ENCODE data around the gene ALOX15B. TPM values are rescaled to one million over a fixed set of nuclear protein-coding genes. Genes with fewer than 3 reads are reported as not detected.

Gene ALOX15B
- total and polyA plus RNA-seq, 4 experiments from 2014 or later = 0.15 TPM; not detected in 3

GRCh38 chr17:8091033-8091687, 52.3 kb downstream of the ALOX15B start:
- Mint-ChIP-seq H3K4me1 (peaks cover 5 to 16% (median 12%) of the 10 kb centered on the region in 4 donors), H3K27ac (no peak overlapping the region), H3K9me3 (peaks cover 0 to 6% (median 0%) of the 10 kb centered on the region in 8 donors), H3K27me3 (peaks cover 17 to 21% of the 10 kb centered on the region in 2 donors), H3K36me3 (no peaks in the 10 kb centered on the region), H3K4me3 (peak overlapping the region in 1 of 8 donors; percentile 26)
- Histone ChIP-seq H3K36me3 (ENCODE audit: insufficient read depth, low read length) (no peaks in the 10 kb centered on the region), H3K4me3 (ENCODE audit: low read length in 2 of 2) (no peak overlapping the region), H3K9me3 (ENCODE audit: control insufficient read depth in 1 of 2, low read length in 2 of 2) (no peaks in the 10 kb centered on the region), H3K27me3 (ENCODE audit: insufficient read depth, low read length) (no peaks in the 10 kb centered on the region), H3K4me1 (ENCODE audit: insufficient read depth, low read length) (peaks cover 12% of the 10 kb centered on the region), H3K27ac (ENCODE audit: low read depth, low read length) (no peak overlapping the region)
- ChIA-PET CTCF (ENCODE audit: partially characterized antibody) (interaction anchor here (0.8 to 7.6 kb wide), 11 partner anchors 7 to 209 kb away, joined by 3 to 178 read pairs (median 24); partner anchors contain the start of gene ALOXE3), POLR2A (ENCODE audit: partially characterized antibody) (interaction anchor here (1.1 to 1.4 kb wide), 2 partner anchors 21 to 132 kb away, joined by 3 to 4 read pairs; no protein-coding TSS in a partner anchor)
- intact Hi-C loops (cut with micrococcal nuclease) = no loop called here
- no peak for DNase-seq

GRCh38 chr17:8095361-8095760, 56.5 kb downstream of the ALOX15B start:
- Histone ChIP-seq H3K4me1 (ENCODE audit: insufficient read depth, low read length) (peaks cover 12% of the 10 kb centered on the region), H3K36me3 (ENCODE audit: insufficient read depth, low read length) (no peaks in the 10 kb centered on the region), H3K27me3 (ENCODE audit: insufficient read depth, low read length) (no peaks in the 10 kb centered on the region), H3K27ac (ENCODE audit: low read depth, low read length) (no peak overlapping the region), H3K9me3 (ENCODE audit: control insufficient read depth in 1 of 2, low read length in 2 of 2) (no peaks in the 10 kb centered on the region), H3K4me3 (ENCODE audit: low read length in 2 of 2) (no peak overlapping the region)
- ChIA-PET CTCF (ENCODE audit: partially characterized antibody) (interaction anchor here (2.0 to 7.6 kb wide), 7 partner anchors 11 to 205 kb away, joined by 9 to 178 read pairs (median 41); partner anchors contain the start of gene ALOXE3), POLR2A (ENCODE audit: partially characterized antibody) (interaction anchor here (1.5 to 2.0 kb wide), 2 partner anchors 78 to 95 kb away, joined by 4 to 5 read pairs; partner anchors contain the start of gene BORCS6)
- no peak for DNase-seq
- Mint-ChIP-seq H3K27me3 (peaks cover 8 to 11% of the 10 kb centered on the region in 2 donors), H3K27ac (peak overlapping the region in 1 of 7 donors; percentile 12), H3K9me3 (peaks cover 0 to 4% (median 0%) of the 10 kb centered on the region in 8 donors), H3K4me1 (peaks cover 5 to 16% (median 12%) of the 10 kb centered on the region in 4 donors), H3K4me3 (no peak overlapping the region), H3K36me3 (no peaks in the 10 kb centered on the region)
- intact Hi-C loops (cut with micrococcal nuclease) = loop anchor here (2.0 kb wide), 1 partner anchor 17 kb away; no protein-coding TSS in a partner anchor

- no peaks in the 10 kb centered on the region for H3K27me3 ChIP-seq (ENCODE audit: insufficient read depth, low read length)
- ChIA-PET POLR2A (ENCODE audit: partially characterized antibody) (no interaction called here), CTCF (ENCODE audit: partially characterized antibody) (interaction anchor here (0.9 to 1.0 kb wide), 3 partner anchors 14 to 36 kb away, joined by 3 to 5 read pairs (median 3); partner anchors contain the start of gene ALOXE3)
- Mint-ChIP-seq H3K4me3 (no peak overlapping the region), H3K9me3 (peaks cover 0 to 4% (median 0%) of the 10 kb centered on the region in 8 donors), H3K36me3 (no peaks in the 10 kb centered on the region), H3K4me1 (peaks cover 5 to 16% (median 12%) of the 10 kb centered on the region in 4 donors), H3K27ac (no peak overlapping the region), H3K27me3 (peaks cover 3% of the 10 kb centered on the region in 2 donors)
- H3K4me1 ChIP-seq (ENCODE audit: insufficient read depth, low read length) = peaks cover 12% of the 10 kb centered on the region
- no peak overlapping the region for H3K4me3 ChIP-seq (ENCODE audit: low read length in 2 of 2)
- intact Hi-C loops (cut with micrococcal nuclease) = no loop called here
- DNase-seq = no peak
- H3K36me3 ChIP-seq (ENCODE audit: insufficient read depth, low read length) = no peaks in the 10 kb centered on the region
- no peak overlapping the region for H3K27ac ChIP-seq (ENCODE audit: low read depth, low read length)
- no peaks in the 10 kb centered on the region for H3K9me3 ChIP-seq (ENCODE audit: control insufficient read depth in 1 of 2, low read length in 2 of 2)
These were observed 57.7 kb downstream of the ALOX15B start for GRCh38 chr17:8096541-8096940.

Small RNA genes lying within 50 kb of the gene (microRNA-seq; reads per million reads assigned to microRNA genes)
- gene MIR4314 (ENCODE audit: borderline microRNAs expressed, borderline number of aligned reads, borderline replicate concordance) = not detected

Other genes with a start within 250 kb of the ALOX15B start
- gene KDM6B, start 204.8 kb upstream of the ALOX15B start, total RNA-seq = 100 to 1,000 TPM; 119 to 129 TPM
- 1 to 10 TPM in 1 of 2 donors, not detected in 1; 1.7 TPM for gene KDM6B, start 204.8 kb upstream of the ALOX15B start, polyA plus RNA-seq
- 1 to 10 TPM; 6.2 to 7.9 TPM for gene TMEM88, start 184.0 kb upstream of the ALOX15B start, total RNA-seq
- gene TMEM88, start 184.0 kb upstream of the ALOX15B start, polyA plus RNA-seq = not detected
- gene NAA38, start 181.5 kb upstream of the ALOX15B start, total RNA-seq = 10 to 100 TPM; 23.1 to 25.8 TPM
- gene NAA38, start 181.5 kb upstream of the ALOX15B start, polyA plus RNA-seq = 100 to 1,000 TPM; 139 to 149 TPM
- gene CYB5D1, start 181.1 kb upstream of the ALOX15B start, total RNA-seq = 10 to 100 TPM in 1 of 2 experiments, 1 to 10 TPM in 1; 8.7 to 11.4 TPM
- gene CYB5D1, start 181.1 kb upstream of the ALOX15B start, polyA plus RNA-seq = 1 to 10 TPM; 5.1 to 5.2 TPM
- gene CHD3, start 150.3 kb upstream of the ALOX15B start, total RNA-seq = 100 to 1,000 TPM; 274 to 287 TPM
- gene CHD3, start 150.3 kb upstream of the ALOX15B start, polyA plus RNA-seq = 10 to 100 TPM in 1 of 2 donors, under 1 TPM in 1; 0.84 to 24.4 TPM
- gene RNF227, start 122.8 kb upstream of the ALOX15B start, total RNA-seq = 1 to 10 TPM; 6.7 to 7.4 TPM
- gene RNF227, start 122.8 kb upstream of the ALOX15B start, polyA plus RNA-seq = 1 to 10 TPM; 2.3 to 3.6 TPM
- gene KCNAB3, start 109.2 kb upstream of the ALOX15B start, total RNA-seq = 10 to 100 TPM; 13.4 to 14.4 TPM
- under 1 TPM in 1 of 2 donors, not detected in 1; 0.53 TPM for gene KCNAB3, start 109.2 kb upstream of the ALOX15B start, polyA plus RNA-seq
- 100 to 1,000 TPM; 116 TPM for gene TRAPPC1, start 107.1 kb upstream of the ALOX15B start, total RNA-seq
- gene TRAPPC1, start 107.1 kb upstream of the ALOX15B start, polyA plus RNA-seq = 100 to 1,000 TPM; 239 to 240 TPM
- 10 to 100 TPM; 29.7 to 30.1 TPM for gene CNTROB, start 106.9 kb upstream of the ALOX15B start, total RNA-seq
- 10 to 100 TPM in 1 of 2 donors, 1 to 10 TPM in 1; 3.9 to 12.6 TPM for gene CNTROB, start 106.9 kb upstream of the ALOX15B start, polyA plus RNA-seq
- not detected for gene GUCY2D, start 36.4 kb upstream of the ALOX15B start, total RNA-seq
- under 1 TPM; 0.18 TPM for gene GUCY2D, start 36.4 kb upstream of the ALOX15B start, polyA plus RNA-seq
- under 1 TPM in 1 of 2 experiments, not detected in 1; 0.44 TPM for gene ALOX12B, start 48.7 kb downstream of the ALOX15B start, total RNA-seq
- gene ALOX12B, start 48.7 kb downstream of the ALOX15B start, polyA plus RNA-seq = under 1 TPM in 1 of 2 donors, not detected in 1; 0.79 TPM
- gene ALOXE3, start 79.5 kb downstream of the ALOX15B start, total RNA-seq = under 1 TPM; 0.32 to 0.33 TPM
- gene ALOXE3, start 79.5 kb downstream of the ALOX15B start, polyA plus RNA-seq = under 1 TPM in 1 of 2 donors, not detected in 1; 0.20 TPM
- gene HES7, start 85.0 kb downstream of the ALOX15B start, total RNA-seq = not detected
- not detected for gene HES7, start 85.0 kb downstream of the ALOX15B start, polyA plus RNA-seq
- gene PER1, start 113.3 kb downstream of the ALOX15B start, total RNA-seq = 10 to 100 TPM; 78.9 to 79.4 TPM
- 10 to 100 TPM in 1 of 2 donors, 1 to 10 TPM in 1; 3.7 to 18.6 TPM for gene PER1, start 113.3 kb downstream of the ALOX15B start, polyA plus RNA-seq
- 100 to 1,000 TPM; 190 to 203 TPM for gene VAMP2, start 123.9 kb downstream of the ALOX15B start, total RNA-seq
- gene VAMP2, start 123.9 kb downstream of the ALOX15B start, polyA plus RNA-seq = 100 to 1,000 TPM in 1 of 2 donors, 10 to 100 TPM in 1; 41.6 to 106 TPM
- gene TMEM107, start 137.3 kb downstream of the ALOX15B start, total RNA-seq = 10 to 100 TPM; 25.0 to 25.3 TPM
- 10 to 100 TPM; 42.4 to 43.7 TPM for gene TMEM107, start 137.3 kb downstream of the ALOX15B start, polyA plus RNA-seq
- 10 to 100 TPM; 19.2 to 19.4 TPM for gene BORCS6, start 151.1 kb downstream of the ALOX15B start, total RNA-seq
- gene BORCS6, start 151.1 kb downstream of the ALOX15B start, polyA plus RNA-seq = 10 to 100 TPM; 13.3 to 21.9 TPM
- gene AURKB, start 171.5 kb downstream of the ALOX15B start, total RNA-seq = under 1 TPM; 0.67 to 0.83 TPM
- under 1 TPM in 1 of 2 donors, not detected in 1; 0.36 TPM for gene AURKB, start 171.5 kb downstream of the ALOX15B start, polyA plus RNA-seq
- gene CTC1, start 209.0 kb downstream of the ALOX15B start, total RNA-seq = 100 to 1,000 TPM; 310 to 317 TPM
- gene CTC1, start 209.0 kb downstream of the ALOX15B start, polyA plus RNA-seq = 10 to 100 TPM; 17.0 to 46.8 TPM
- 10 to 100 TPM; 23.0 to 29.1 TPM for gene PFAS, start 210.2 kb downstream of the ALOX15B start, total RNA-seq
- 10 to 100 TPM in 1 of 2 donors, 1 to 10 TPM in 1; 8.9 to 14.8 TPM for gene PFAS, start 210.2 kb downstream of the ALOX15B start, polyA plus RNA-seq
- gene RANGRF, start 249.6 kb downstream of the ALOX15B start, total RNA-seq = 10 to 100 TPM; 39.7 to 42.8 TPM
- gene RANGRF, start 249.6 kb downstream of the ALOX15B start, polyA plus RNA-seq = 10 to 100 TPM; 77.5 to 96.2 TPM